Stimulated activated CD8-positive, alpha-beta memory T cell treated with anti-CD3 and anti-CD28 coated beads, Interleukin-15, amount 100 ng/mL, for 24 hours (primary cell): ENCODE data around the gene PINK1.

ENCODE experiments used
- DNase-seq: peaks from one replicate; pipeline ENCODE4 v3.0.0-alpha.2; 2020; ENCODE audit warnings: low read depth

Gene PINK1

GRCh38 chr1:20682571-20683236 lies 49.4 kb downstream of the PINK1 start:
- no peak for DNase-seq

DNA sequence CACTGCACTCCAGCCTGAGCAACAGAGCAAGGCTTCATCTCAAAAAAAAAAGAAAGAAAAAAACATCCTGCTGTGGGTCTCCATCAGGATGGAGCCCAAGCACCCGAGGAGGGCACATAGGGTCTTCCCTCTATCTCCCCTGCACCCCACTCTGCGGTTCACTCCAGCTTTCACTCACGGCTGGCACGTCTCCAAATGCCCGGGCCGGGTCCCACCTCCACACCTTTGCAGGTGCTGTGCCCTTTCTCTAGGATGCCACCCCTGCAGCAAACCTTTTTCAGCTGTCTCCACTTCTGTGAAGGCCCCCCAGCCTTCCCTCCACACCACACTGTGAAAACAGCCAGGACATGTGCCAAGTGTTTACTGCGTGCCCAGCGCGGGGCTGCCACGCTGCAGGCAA lies 50.4 kb downstream of the PINK1 start:
- no peak for DNase-seq

DNA sequence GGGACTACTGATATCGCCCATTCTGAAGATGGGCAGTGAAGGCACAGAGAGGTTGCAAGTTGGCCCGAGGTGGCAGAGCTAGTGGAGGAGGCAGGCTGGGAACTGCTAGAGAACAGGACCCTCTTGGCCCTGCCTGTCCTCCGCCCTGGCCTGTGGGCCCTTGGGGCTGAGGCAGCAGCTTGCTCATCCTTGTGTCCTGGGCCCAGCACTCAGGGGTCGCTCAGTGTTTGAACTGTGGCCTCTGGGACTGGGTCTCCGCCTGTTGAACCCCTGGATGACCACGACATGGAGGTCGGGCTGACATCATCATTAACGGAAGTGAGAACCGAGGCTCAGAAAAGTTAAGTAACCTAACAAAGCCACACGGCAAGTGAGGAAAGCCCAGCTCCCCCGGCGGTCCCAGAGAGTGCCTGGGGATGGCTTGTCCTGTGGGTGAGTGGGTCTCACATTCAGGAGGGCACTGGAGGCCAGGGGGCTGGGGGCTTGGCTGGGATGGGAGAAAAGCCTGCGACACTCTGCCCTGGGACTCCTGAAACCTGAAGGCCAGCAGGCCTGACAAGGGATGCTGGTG lies 50.9 kb downstream of the PINK1 start:
- no peak for DNase-seq

DNA sequence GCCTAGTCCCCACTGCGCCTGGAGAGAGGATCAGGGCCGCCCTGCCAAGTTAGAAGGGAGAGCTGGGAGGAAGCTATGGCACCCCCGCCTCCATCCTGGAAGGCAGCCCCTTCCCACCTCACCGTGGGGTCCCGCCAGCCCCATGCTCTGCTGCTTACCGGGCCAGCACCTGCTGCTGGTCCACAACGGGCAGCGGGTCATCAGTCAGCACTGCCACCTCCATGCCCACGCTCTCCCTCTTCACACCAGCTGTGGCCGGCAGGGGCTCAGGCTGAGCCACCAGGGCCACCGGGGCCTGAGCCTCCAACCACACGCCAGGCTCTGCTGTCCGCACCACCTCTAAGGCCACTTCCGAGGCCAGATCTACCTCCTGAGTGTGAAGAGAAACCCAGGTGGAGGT lies 51.4 kb downstream of the PINK1 start:
- DNase-seq = no peak

- DNase-seq = no peak
Observed at GRCh38 chr1:20685099-20685662, 51.9 kb downstream of the PINK1 start.

DNA sequence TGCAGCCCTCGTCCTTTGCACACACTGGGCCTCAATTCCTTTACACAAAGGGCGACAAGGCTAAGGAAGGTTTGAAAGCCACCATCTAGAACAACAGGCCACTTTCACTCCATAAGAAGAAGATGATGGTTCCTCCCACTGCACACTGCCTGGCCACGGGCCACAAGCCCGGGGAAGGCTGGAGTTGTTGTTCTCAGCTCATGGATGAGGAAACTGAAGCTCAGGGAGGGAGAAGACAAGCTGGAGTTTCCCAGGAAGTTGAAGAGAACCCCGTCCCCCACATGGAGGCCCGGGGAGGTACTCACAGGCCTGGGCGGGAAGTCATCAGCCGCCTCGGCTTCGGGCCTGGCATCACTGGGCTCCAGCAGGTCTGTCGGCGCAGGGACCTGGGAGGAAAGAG lies 52.5 kb downstream of the PINK1 start:
- no peak for DNase-seq

GRCh38 chr1:20686883-20687725 lies 53.8 kb downstream of the PINK1 start:
- DNase-seq = no peak

DNA sequence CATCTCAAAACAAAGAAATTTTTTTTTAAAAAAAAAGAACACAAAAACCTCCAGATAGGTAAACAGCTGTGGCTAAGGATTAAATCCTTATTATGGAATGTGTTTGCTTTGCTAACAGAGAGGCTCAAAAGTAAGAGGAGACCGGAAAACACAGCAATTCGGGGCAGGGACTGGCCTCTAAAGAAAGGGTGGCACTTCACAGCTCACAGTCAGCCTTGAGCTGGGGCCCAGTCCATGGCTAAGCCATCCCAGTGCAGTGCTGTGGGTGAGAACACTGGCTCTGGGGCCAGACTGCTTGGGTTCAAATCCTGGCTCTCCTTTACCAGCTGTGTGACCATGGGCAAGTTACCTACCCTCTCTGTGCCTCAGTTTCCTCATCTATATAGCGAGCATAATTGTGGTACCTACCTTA lies 56.4 kb downstream of the PINK1 start:
- DNase-seq = no peak

DNA sequence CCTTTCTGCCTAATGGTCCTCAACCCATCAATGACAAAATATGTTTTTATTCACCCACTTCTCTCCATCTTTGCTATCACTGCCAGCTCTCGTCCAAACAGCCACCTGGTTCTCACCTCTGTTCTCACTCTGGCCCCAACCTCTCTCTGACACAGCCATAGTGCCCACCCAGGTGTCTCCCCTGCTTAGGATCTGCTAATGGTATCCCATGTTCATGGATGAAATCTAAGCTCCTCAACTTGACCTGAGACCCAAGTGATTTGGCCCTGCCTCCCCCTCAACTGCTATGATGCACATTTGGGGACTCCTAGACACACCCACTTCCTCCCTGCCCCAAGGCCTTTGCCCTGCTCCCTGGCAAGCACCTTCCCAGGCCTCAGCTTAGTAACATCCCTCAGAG lies 58.6 kb downstream of the PINK1 start:
- no peak for DNase-seq

- no peak for DNase-seq
Observed at GRCh38 chr1:20693623-20694022, 60.4 kb downstream of the PINK1 start.

DNA sequence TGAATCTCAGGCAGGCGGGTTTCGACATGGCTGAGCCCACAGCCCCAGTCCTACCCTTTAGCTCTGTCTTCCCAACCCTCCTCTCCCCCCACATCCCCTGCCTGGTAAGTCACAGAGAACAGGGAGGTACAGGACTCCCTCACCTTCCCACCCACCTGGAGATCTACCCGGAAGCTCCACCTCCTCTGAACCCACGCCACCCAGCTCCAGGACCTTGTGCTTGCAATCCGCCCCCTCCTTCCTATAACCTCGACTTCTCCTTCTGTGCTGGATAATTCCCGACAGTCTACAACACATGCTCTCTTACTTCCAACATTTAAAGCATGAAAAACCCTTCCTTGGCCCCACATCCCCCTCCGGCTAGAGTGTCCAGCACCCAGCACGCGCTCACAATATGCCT lies 62.3 kb downstream of the PINK1 start:
- DNase-seq = no peak

- peak; percentile 59 for DNase-seq
Observed at GRCh38 chr1:20696397-20697333, 63.4 kb downstream of the PINK1 start.

GRCh38 chr1:20697563-20697962 lies 64.3 kb downstream of the PINK1 start:
- DNase-seq = no peak

DNA sequence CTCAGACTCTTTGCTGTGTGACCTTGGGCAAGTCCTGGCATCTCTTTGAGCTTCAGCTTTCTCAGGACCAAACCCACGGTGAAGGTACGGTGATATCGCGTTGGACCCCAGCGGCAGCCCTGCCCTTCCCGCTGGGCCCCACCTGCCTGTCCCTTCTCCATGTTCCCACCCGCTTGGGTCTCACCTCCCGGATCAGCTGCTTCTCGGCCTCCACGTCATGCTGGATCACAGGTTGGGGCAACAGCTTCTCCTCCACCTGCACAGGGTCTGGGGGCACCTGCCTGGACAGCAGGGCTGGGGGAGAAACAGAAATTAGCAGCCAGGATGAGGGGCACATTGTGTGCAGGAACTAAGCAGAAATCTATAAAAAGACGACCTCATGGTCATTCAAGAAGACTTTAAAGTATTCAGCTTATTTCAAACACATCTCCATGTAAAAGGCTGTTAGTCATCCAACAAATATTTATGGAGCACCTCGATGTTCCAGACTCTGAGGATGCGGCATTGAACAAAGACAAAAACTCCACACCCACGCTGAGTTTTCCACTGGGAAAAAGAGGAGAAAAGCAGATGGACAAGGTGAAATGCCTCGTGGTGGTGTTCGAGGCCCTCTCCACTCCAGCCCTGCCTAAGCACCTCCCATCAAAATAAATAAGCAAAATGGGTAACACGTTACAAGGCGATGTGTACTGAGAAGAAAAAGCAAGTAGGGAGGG lies 65.1 kb downstream of the PINK1 start:
- DNase-seq = no peak

- DNase-seq = no peak
Observed at GRCh38 chr1:20699558-20699957, 66.3 kb downstream of the PINK1 start.

GRCh38 chr1:20700636-20701215 lies 67.5 kb downstream of the PINK1 start:
- DNase-seq = no peak
